Lower leg skin (tissue), 3 donors: Measurements from ENCODE around the gene ITGA7.

Experiments
- CTCF ChIP-seq, 3 donors: fragments of 450-650 bp; IDR thresholded peaks; one replicate each; pipeline ENCODE4 v1.5.1; 2016; ENCODE audit warnings: antibody characterized with exemption in 3 of 3, mild to moderate bottlenecking in 3 of 3, moderate library complexity in 2 of 3
- POLR2A ChIP-seq, 2 donors: fragments of 450-650 bp; IDR thresholded peaks; one replicate each; pipeline ENCODE4 v1.6.1; 2016 to 2017; ENCODE audit warnings: antibody characterized with exemption in 2 of 2, mild to moderate bottlenecking in 1 of 2, moderate library complexity in 1 of 2

- TF ChIP-seq CTCF (IDR thresholded peaks at IDR 0.05) (no peak), POLR2A (IDR thresholded peaks at IDR 0.05) (no peak)
Measured at GRCh38 chr12:55698965-55699364, 8.7 kb downstream of the ITGA7 start.
